ENCODE data around the gene COL4A4.
"Not testable (repeated sequence)": the region's sequence is repeated elsewhere in the genome, so short reads cannot be mapped to it uniquely, and the experiment has no call there.

COL4A4 gene

DNA sequence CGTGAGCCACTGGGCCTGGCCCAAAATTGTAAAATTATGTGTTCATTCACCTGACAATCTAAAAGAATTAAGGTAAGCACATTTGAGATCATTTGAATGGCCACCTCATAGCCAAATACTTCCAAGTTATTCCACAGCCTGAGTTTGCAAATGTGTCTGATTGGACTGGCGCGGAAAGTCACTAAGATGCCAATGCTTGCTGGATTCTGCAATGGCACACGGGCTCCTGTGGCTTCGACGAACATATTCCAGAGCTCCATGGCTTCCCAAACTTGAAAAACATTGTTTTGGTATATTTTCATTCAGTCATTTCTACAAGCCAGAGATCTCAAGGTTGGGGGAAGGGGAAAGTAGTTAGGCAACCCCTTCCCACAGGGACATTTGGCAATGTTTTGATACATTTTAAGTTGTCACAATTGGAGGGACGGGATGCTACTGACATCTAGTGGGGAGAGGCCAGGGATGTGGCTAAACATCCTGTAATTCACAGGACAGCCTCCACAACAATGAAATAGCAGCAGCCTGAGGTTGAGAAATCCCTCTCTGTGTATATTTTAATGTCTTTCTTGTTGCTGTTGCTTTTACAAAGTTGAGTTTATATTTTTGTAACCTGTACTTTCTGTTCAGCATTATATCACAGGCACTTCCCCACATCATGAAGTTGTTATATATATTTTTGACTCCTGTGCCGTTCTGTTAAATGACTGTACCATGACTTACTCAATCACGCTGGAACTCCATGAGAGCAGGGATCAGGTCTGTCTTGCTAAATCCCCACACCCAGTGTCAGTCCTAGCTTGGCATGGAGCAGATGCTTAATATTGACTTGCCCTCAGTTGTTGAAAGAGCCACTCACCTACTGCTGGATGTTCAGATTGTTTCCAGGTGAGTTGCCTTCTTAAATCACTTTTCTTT is 56.9 kb downstream of the COL4A4 start:
- DNase-seq (ENCODE audit: low read depth), result no peak

GRCh38 chr2:227103583-227103982 is 60.4 kb downstream of the COL4A4 start:
- no peak for DNase-seq (ENCODE audit: low read depth)

DNA sequence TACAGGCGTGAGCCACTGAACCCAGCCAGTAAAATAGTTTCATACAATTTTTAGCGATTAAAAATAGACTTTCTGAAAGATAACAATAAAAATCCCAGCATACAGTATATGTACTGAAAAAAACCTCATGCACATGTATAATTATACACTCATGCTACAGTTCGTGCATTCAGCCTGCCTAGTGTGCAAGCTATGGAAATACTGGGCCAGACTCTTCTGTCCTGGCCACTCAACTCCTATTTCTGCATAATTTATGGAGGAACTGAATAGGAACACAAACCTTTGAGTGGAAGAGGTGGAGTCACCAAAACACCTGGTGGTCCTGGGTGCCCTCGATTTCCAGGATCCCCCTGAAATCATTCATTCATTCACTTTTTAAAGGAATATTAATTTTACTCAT is 64.7 kb downstream of the COL4A4 start:
- DNase-seq (ENCODE audit: low read depth), result no peak

DNA sequence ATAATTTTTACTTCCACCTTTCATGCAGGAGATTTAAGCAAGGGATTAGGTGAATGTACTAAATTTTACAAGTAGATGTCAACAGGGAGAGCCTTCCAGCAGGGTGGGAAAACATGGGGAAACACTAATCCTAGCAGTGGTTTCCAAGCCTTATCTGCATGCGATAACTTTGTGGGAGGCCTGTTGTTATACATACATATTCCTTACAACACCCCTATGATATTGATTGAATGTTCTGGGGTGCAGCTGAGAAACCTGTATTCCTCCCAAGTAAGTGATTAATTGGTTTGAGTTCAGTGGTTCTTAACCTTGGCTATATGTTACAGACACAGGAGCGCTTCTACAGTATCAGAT is 65.9 kb downstream of the COL4A4 start:
- no peak for DNase-seq (ENCODE audit: low read depth)

- DNase-seq (ENCODE audit: low read depth), result no peak
These were observed 66.4 kb downstream of the COL4A4 start for GRCh38 chr2:227097495-227098161.

- DNase-seq (ENCODE audit: low read depth), result no peak
These were observed 68.7 kb downstream of the COL4A4 start for GRCh38 chr2:227095346-227095745.

DNA sequence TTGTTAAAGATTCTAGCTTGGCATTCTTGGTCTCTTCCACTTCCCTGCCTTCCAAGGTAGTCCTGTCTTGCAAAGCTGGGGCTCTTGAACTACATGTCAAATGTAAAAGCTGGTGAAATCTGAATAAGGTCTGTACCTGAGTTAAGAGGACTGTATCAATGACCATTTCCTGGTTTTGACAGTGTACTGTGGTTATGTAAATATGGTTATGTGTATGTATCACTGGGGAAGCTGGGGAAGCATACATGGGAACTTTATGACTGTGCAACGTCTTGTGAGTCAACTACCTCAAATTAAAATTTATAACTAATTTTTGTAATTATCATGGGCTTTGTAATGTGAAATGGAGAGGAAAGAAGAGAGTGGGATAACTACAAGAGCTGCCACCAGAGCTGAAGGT is 81.7 kb downstream of the COL4A4 start:
- DNase-seq (ENCODE audit: low read depth), result no peak

GRCh38 chr2:227079726-227080125 is 84.3 kb downstream of the COL4A4 start:
- no peak for DNase-seq (ENCODE audit: low read depth)

DNA sequence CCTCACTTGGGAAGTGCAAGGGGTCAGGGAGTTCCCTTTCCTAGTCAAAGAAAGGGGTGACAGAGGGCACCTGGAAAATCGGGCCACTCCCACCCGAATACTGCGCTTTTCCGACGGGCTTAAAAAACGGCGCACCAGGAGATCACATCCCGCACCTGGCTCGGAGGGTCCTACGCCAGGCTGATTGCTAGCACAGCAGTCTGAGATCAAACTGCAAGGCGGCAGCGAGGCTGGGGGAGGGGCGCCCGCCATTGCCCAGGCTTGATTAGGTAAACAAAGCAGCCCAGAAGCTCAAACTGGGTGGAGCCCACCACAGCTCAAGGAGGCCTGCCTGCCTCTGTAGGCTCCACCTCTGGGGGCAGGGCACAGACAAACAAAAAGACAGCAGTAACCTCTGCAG is 98.9 kb downstream of the COL4A4 start:
- DNase-seq (ENCODE audit: low read depth), result not testable (repeated sequence)

GRCh38 chr2:227058888-227059399 is 105.1 kb downstream of the COL4A4 start:
- no peak for DNase-seq (ENCODE audit: low read depth)

- DNase-seq (ENCODE audit: low read depth), result no peak
These were observed 106.1 kb downstream of the COL4A4 start for GRCh38 chr2:227057743-227058447.

DNA sequence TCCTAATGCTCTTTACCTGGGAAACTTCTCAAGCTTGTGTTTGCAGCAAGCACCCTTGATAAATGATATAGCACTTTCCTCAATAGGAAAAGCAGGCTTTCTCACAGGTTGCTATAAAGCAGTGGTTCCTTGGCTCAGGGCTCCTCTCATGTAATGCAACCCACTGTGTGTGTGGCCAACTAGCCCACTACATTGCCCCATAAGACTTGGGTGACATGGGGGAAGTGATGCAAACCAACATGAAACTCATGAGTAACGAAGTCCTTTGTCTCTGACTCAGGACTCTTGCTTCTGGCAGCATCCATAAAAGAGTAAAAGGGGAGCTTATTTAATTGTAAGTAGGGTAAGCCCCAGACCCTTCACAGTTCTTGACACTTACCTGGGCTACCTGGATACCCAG is 106.9 kb downstream of the COL4A4 start:
- DNase-seq (ENCODE audit: low read depth), result no peak

- DNase-seq (ENCODE audit: low read depth), result no peak
These were observed 110.0 kb downstream of the COL4A4 start for GRCh38 chr2:227054006-227054405.

DNA sequence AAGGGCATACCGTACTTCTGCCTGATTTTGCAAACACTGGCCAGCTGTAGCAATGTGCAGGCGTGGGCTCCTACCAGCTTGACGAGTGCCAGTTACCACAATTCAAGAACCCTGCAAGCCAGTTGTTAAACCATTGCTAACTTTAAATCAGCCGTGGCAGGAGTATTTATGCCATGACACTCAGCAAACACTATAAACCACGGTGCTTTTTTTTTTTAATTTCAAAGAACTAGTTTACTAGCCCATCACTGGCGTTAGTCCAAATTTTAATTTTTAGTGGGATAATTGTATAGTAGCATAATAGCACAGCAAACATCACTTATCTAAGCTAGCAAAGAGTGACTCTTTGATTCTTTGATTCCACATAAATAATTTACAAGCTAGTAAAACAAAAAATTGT is 111.1 kb downstream of the COL4A4 start:
- no peak for DNase-seq (ENCODE audit: low read depth)

GRCh38 chr2:227043981-227044380 is 120.0 kb downstream of the COL4A4 start:
- DNase-seq (ENCODE audit: low read depth), result no peak

GRCh38 chr2:227038550-227039189 is 125.3 kb downstream of the COL4A4 start:
- DNase-seq (ENCODE audit: low read depth), result no peak

DNA sequence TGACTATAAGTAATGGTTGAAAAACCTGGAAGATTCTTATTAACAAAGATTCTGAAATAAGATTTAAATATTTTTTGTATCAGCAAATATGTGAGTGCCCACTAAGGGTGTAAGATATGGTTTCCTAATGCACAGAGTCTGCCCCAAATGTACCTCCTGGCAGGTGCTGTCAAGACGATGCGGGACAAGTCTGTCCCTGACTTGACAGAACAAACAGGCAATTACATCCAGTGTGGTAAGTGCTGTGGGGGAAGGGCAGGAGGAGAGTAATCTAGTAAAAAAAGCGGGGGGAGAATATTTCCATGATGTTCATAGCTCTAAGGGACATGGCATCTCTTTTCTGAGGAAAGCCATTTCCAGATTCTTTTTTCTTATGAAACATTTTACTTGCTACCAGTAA is 127.5 kb downstream of the COL4A4 start:
- DNase-seq (ENCODE audit: low read depth), result no peak

DNA sequence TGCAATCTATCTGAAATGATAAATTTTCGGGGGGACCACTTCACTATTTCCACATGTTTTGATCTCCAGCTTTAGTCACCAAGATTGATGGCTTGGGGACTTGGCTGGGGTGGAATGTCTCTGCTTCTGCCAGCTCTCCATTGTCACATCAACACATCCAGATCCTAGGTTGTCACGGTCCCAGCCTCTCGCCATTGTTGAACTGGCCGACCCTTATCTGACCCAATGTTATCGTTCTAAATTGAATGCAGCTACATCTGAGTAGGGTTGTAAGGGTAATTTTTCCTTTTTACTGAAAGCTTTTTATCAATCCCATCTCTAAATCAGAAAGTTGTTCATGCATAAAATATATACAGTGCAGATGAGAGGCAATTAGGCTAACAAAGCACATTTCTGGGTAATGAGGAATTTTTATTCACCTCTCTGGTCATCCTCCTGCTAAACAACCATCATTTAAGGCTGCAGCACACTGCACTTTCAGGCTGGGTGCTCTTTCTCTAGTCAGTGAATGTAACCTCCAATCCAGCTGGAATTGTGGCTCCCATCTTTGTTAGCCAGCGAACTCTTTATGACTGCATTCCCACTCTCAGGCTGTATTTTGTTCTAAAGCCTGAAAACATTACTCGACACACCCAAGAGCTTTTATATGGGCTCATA is 128.2 kb downstream of the COL4A4 start:
- no peak for DNase-seq (ENCODE audit: low read depth)

- no peak for DNase-seq (ENCODE audit: low read depth)
These were observed 130.4 kb downstream of the COL4A4 start for GRCh38 chr2:227033471-227034148.

DNA sequence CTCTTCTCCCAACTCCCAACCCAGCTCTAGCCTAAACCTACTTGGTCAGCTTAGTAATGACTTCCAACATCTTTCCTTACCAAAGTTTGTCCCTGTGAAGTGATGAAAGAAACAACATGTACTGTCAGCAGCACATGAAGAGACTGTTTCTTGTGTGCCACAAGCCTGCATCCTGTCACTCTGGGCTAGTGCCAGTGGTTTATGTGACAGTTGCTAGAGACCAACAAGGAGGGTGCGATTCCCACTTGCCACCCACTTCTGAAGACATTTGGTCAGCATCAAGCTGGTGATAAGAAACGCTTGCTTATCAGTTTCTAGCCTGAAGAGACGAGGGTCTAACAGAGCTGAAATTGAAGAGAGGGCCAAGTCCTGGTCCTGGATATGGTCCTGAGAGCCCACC is 132.6 kb downstream of the COL4A4 start:
- no peak for DNase-seq (ENCODE audit: low read depth)

DNA sequence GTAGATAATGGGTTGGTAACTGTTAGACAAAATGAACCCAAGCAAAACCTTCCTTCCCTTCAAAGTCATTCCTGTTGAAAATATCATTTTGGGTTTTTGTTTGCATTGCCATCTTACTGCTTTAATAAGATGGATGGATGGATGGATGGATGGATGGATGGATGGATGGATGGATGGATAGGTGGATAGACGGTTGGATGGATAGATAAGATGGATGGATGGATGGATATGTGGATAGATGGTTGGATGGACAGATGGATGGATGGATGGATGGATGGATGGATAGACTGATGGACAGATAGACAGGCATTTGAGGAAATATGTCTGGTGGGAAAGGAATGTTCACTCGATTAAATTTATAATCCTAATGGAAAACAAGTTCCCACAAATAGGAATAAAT is 133.2 kb downstream of the COL4A4 start:
- DNase-seq (ENCODE audit: low read depth), result no peak
